Astrocyte (in vitro differentiated cells and primary cell): ENCODE results near the gene ARID2.

Experiments used
- EZH2 ChIP-seq: IDR thresholded peaks from 2 replicates; pipeline ENCODE4 v1.6.1; 2012; ENCODE audit warnings: mild to moderate bottlenecking, low read length, inconsistent platforms; ENCODE audit not compliant: insufficient read depth
- TF ChIP-seq, protein P1 (sequence below): IDR thresholded peaks from 2 replicates; pipeline ENCODE4 v1.5.1; 2011; ENCODE audit warnings: low read depth, mild to moderate bottlenecking, inconsistent platforms, low read length, moderate library complexity; ENCODE audit not compliant: insufficient read depth

DNA sequence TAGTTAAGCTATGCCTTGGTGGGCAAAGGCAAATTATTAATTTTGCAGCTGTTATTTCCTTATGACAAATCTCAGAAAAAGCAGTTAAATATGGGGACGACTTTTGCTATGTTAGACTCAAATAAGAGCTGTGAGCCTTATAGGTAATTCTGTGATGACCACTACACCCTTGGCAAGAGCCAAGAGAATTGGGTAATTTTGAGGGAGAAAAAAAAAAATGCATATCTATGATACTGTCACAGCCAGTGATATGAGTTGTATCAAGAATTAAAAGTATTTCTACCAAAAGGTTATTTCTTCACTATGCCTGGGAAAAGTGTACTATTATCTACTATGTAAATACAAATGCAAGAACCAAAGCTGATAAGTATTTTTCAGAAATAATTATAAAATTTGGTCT, 216.9 kb downstream of the ARID2 start:
- TF ChIP-seq, protein P1, sequence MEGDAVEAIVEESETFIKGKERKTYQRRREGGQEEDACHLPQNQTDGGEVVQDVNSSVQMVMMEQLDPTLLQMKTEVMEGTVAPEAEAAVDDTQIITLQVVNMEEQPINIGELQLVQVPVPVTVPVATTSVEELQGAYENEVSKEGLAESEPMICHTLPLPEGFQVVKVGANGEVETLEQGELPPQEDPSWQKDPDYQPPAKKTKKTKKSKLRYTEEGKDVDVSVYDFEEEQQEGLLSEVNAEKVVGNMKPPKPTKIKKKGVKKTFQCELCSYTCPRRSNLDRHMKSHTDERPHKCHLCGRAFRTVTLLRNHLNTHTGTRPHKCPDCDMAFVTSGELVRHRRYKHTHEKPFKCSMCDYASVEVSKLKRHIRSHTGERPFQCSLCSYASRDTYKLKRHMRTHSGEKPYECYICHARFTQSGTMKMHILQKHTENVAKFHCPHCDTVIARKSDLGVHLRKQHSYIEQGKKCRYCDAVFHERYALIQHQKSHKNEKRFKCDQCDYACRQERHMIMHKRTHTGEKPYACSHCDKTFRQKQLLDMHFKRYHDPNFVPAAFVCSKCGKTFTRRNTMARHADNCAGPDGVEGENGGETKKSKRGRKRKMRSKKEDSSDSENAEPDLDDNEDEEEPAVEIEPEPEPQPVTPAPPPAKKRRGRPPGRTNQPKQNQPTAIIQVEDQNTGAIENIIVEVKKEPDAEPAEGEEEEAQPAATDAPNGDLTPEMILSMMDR: no peak
- no peak for TF ChIP-seq EZH2
